Lung (tissue), 12 donors: ENCODE data around the gene ERGIC1. TPM values are rescaled to one million over a fixed set of nuclear protein-coding genes. Genes with fewer than 3 reads are reported as not detected.

ENCODE experiments used
- ATAC-seq: fragments of 200-7000 bp; cut with Tn5 transposase; one replicate; pipeline ENCODE4 v1.9.1; 2020; ENCODE audit warnings: moderate number of reproducible peaks; ENCODE audit not compliant: insufficient read depth, low FRiP score
- DNase-seq, 3 donors: peaks; one replicate each; pipeline ENCODE4 v3.0.0-alpha.2; 2013 to 2017
- H3K27ac ChIP-seq, 2 donors: one replicate each; pipeline ENCODE4 v1.5.1; 2013; ENCODE audit warnings: mild to moderate bottlenecking in 2 of 2, moderate library complexity in 2 of 2, control low read depth in 1 of 2, inconsistent platforms in 1 of 2, low read depth in 1 of 2, low read length in 1 of 2
- H3K27me3 ChIP-seq, 3 donors: one replicate each; pipeline ENCODE4 v1.5.1; 2013; ENCODE audit warnings: low read length in 2 of 3; ENCODE audit not compliant: control insufficient read depth in 3 of 3, insufficient read depth in 3 of 3
- H3K36me3 ChIP-seq, 4 donors: one replicate each; pipeline ENCODE4 v1.5.1; 2013; ENCODE audit warnings: low read length in 4 of 4, mild to moderate bottlenecking in 1 of 4, moderate library complexity in 1 of 4; ENCODE audit not compliant: control insufficient read depth in 4 of 4, insufficient read depth in 4 of 4
- H3K4me1 ChIP-seq, 5 donors: one replicate each; pipeline ENCODE4 v1.5.1; 2013; ENCODE audit warnings: low read length in 5 of 5, mild to moderate bottlenecking in 2 of 5, moderate library complexity in 1 of 5; ENCODE audit not compliant: control insufficient read depth in 5 of 5, insufficient read depth in 5 of 5
- H3K4me3 ChIP-seq: one replicate; pipeline ENCODE4 v1.5.1; 2013; ENCODE audit warnings: mild to moderate bottlenecking, control low read depth, moderate library complexity
- H3K9ac ChIP-seq, 2 donors: one replicate each; pipeline ENCODE4 v1.5.1; 2013; ENCODE audit warnings: low read length in 2 of 2, control low read depth in 1 of 2; ENCODE audit not compliant: insufficient read depth in 1 of 2
- H3K9me3 ChIP-seq, 4 donors: one replicate each; pipeline ENCODE4 v1.5.1; 2013; ENCODE audit warnings: low read length in 3 of 4, mild to moderate bottlenecking in 1 of 4, moderate library complexity in 1 of 4; ENCODE audit not compliant: control insufficient read depth in 4 of 4, insufficient read depth in 3 of 4
- WGBS, 2 donors: extraction: QIAGEN DNeasy Blood & Tissue Kit; methylation state at CpG; one replicate each; pipeline ENCODE4 v1.1.7; 2013; 5-methylcytosine and 5-hydroxymethylcytosine counted together
- polyA plus RNA-seq, 2 donors: library from polyadenylated mRNA; stranded (reverse); fragments of 200-250 nt; gene quantifications; one replicate each; pipeline ENCODE4 v1.2.1, GENCODE V29; 2013
- total RNA-seq, 2 donors: library from RNA; depleted of rRNA in 1 of 2; stranded (reverse); fragments of >200 nt in 1 of 2; gene quantifications; one replicate each; pipeline ENCODE4 v1.2.1, GENCODE V29; 2014 to 2021
- TF ChIP-seq, protein P1 (sequence below): IDR thresholded peaks from 2 replicates; pipeline ENCODE4 v1.5.1; 2012; ENCODE audit warnings: mild to moderate bottlenecking; ENCODE audit errors: control extremely low read depth, extremely low read depth
- donor health status: control.
- donor health status: control.
- donor health status: Bipolar disorder and iron deficiency.
- donor health status: healthy.
- donor health status: DM: yes; HTN: yes; CAD: no.

Gene ERGIC1
- total and polyA plus RNA-seq, 4 donors, result 62.2 to 215 (median 163) TPM

DNA sequence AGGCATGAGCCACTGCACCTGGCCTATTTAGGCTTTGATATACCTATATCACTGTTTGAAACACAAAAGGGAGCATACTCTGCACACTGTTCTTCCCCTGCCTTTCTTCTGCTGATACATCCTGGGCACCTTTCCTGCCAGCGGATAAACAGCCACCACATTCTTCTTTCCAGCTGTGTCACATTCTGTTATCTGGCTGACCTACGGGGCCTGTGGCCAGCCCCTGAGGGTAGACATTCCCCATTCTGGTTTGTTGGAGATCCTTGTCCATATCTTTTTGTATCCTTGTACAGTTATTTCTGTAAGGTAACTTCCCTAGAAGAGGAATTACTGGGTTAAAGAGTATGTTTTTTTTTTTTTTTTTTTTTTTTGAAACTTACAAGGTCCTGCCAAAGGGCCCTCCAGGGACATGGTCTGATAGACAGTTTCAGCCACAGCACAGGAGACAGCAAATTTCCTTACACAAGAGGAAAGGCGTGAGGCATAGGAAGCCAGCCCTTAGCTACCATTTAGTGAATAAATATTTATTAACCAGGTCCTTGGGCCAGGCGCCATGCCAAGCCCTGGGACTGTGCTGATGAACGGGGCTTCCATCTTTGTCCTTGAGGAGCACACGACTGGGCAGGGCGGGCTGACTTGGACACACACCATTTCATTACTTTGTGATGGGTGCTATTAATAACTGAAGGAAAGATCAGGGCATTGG, 57.8 kb downstream of the ERGIC1 start:
- DNase-seq (peak; percentile 57 to 73 (median 58)), ATAC-seq (peak; percentile 9)
- H3K9me3 ChIP-seq, result no peaks in the 10 kb centered on the region

DNA sequence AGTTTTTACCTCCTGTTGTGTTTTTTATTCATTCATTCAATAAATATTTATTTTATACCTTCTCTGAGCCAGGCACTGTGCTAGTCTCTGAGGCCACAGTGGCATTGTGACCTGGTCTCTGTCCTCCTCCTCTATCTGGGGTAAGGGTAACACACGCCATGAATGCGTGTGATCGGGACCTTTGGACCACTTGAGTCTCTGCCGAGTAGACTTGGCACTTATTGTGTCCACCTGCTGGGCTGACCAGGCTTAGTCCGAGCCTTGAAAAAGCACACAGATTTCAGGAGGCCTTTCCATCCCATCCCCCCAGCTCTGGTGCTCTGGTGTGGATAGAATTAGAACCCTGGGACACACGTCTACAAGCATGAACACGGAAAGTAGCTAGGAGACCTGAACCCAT, 58.7 kb downstream of the ERGIC1 start:
- Histone ChIP-seq H3K4me3 (no peak overlapping the region), H3K9me3 (no peaks in the 10 kb centered on the region), H3K9ac (no peak overlapping the region), H3K36me3 (peaks cover 0 to 6% (median 3%) of the 10 kb centered on the region in 4 donors), H3K27me3 (no peaks in the 10 kb centered on the region), H3K27ac (peak overlapping the region; percentile 74 to 88), H3K4me1 (peaks cover 0 to 26% (median 10%) of the 10 kb centered on the region in 5 donors)
- WGBS, 2 donors, result 84 to 88% methylated on average over 7 of the region's 7 CpGs
- ATAC-seq (no peak), DNase-seq (no peak)
- TF ChIP-seq, protein P1, sequence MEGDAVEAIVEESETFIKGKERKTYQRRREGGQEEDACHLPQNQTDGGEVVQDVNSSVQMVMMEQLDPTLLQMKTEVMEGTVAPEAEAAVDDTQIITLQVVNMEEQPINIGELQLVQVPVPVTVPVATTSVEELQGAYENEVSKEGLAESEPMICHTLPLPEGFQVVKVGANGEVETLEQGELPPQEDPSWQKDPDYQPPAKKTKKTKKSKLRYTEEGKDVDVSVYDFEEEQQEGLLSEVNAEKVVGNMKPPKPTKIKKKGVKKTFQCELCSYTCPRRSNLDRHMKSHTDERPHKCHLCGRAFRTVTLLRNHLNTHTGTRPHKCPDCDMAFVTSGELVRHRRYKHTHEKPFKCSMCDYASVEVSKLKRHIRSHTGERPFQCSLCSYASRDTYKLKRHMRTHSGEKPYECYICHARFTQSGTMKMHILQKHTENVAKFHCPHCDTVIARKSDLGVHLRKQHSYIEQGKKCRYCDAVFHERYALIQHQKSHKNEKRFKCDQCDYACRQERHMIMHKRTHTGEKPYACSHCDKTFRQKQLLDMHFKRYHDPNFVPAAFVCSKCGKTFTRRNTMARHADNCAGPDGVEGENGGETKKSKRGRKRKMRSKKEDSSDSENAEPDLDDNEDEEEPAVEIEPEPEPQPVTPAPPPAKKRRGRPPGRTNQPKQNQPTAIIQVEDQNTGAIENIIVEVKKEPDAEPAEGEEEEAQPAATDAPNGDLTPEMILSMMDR, result no peak

More for the DNA sequence above, 57.8 kb downstream of the ERGIC1 start:
- Histone ChIP-seq H3K4me3 (no peak overlapping the region), H3K9ac (no peak overlapping the region), H3K36me3 (peaks cover 0 to 6% (median 3%) of the 10 kb centered on the region in 4 donors), H3K4me1 (peaks cover 0 to 27% (median 8%) of the 10 kb centered on the region in 5 donors), H3K27ac (peak overlapping the region; percentile 74 to 88), H3K27me3 (no peaks in the 10 kb centered on the region)
- TF ChIP-seq, protein P1, result no peak
- 38 to 76% methylated on average over 7 of the region's 7 CpGs for WGBS, 2 donors

DNA sequence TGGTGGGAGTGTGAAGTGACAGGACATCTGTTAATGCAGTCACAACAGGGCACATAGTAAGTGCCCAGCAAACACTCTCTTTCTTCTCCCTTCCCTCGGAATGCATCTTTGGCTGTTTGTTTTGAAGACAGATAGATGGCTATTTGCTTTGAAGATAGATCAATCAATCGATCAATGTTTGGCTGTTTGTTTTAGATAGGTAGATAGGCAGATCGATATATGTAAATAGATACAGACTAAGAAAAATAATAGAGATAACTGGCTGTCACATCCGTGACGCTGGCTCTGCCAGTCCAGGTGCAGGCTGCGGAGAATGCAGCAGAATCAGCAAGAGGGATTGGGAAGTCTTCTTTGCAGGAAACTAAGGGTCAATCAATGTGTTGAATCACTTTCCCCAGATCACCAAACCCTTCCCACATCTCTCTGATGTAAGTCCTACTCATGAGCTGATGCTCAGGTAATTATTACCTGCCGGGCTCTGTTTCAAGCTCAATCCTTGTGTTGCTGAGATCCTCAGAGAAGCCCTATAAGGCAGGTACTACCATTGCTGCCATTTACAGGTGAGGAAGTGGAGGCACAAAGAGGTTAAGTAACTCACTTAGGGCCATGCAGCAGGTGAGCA, 60.8 kb downstream of the ERGIC1 start:
- TF ChIP-seq, protein P1, result no peak
- Histone ChIP-seq H3K4me1 (peaks cover 0 to 29% (median 15%) of the 10 kb centered on the region in 5 donors), H3K9ac (no peak overlapping the region), H3K27me3 (no peaks in the 10 kb centered on the region), H3K27ac (no peak overlapping the region), H3K9me3 (no peaks in the 10 kb centered on the region), H3K36me3 (peaks cover 0 to 11% (median 5%) of the 10 kb centered on the region in 4 donors), H3K4me3 (no peak overlapping the region)
- 84 to 92% methylated on average over 7 of the region's 7 CpGs for WGBS, 2 donors
- DNase-seq (no peak), ATAC-seq (no peak)
